GM19035 (cell line): ENCODE results near the gene TST.

Experiments used
- ATAC-seq: cut with Tn5 transposase; IDR thresholded peaks from one replicate; pipeline ENCODE4 v1.9.1; 2021; ENCODE audit not compliant: unreplicated experiment

TST gene

GRCh38 chr22:37019309-37020191 is at the start of gene TST, which contains the start of gene MPST:
TST (minus strand) TSS chr22:37019447; CDS start chr22:37018732, 715 bp downstream.
MPST (plus strand) TSS chr22:37019742; CDS start chr22:37019837, 95 bp downstream.
- peak; percentile 57 for ATAC-seq

GRCh38 chr22:37068859-37069258 is 49.6 kb upstream of the TST start:
- ATAC-seq: no peak

DNA sequence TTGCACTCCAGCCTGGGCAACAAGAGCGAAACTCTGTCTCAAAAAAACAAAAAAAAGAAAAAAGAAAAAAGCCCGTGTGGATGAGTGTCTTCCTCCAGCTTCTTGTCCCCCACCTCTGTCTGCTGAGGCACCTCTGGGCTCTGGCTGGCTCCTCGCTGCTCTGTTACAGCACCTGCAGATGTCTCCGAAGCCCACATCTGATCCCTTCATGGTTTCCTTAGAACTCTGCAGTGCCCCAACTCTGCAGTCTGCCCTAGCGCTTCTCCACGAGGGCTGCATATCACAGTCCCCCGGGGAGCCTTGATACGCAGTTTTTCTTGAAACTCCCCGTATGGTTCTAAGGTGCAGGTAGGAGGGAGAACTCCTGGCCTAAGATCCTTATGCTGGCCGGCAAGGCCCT is 48.2 kb upstream of the TST start:
- ATAC-seq: no peak

- no peak for ATAC-seq
These were observed 46.7 kb upstream of the TST start for GRCh38 chr22:37065961-37066360.

- ATAC-seq: no peak
These were observed 45.9 kb upstream of the TST start for GRCh38 chr22:37065180-37065579.

- ATAC-seq: no peak
These were observed 45.3 kb upstream of the TST start for GRCh38 chr22:37064553-37064952.

DNA sequence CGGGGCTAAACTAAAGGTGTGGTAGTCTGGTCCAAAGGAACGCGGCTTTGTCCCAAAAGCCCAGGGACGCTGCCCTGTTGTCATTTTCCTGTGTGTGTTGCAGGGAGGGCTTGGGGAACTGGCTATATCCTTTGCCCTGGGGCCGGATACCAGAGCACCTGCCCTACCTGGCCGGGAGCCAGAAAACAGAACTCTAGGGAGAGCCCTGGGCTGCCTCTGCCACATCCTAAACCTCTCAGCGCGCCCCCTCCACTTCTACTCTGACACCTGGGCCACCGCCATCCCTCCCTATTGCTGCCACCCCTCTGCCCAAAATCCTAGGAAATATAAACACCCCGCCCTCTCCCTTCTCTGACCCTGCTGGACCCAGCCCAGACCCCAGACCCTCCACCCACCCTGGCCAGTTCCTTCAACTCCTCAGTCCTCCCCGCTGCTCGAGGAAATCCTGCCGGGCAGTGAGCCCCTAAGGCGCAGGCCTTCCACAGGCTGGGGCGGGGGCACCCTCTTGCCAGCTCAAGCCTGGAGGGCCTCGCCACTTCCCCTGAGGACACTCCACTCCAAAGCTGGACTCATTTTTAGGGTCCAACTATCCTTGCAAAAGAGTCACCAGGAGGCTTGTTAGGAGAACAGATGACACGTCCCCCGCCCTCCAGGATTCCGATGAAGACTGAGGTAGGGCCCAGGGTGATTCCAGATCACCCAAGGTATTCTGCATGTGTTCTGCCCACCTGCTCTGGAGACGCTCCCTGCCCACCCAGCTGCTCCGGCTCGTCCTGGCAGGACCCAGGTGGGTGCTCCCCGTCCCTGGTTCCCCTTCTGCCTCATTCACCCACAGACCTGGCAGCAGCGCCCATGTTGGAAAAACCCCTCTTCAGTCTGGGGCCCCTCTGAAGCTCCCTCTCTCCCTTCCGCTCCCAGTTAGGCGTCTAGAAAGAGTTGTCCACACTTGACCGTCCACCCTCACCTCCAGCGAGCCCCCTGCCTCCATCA is 44.5 kb upstream of the TST start:
- ATAC-seq: no peak

DNA sequence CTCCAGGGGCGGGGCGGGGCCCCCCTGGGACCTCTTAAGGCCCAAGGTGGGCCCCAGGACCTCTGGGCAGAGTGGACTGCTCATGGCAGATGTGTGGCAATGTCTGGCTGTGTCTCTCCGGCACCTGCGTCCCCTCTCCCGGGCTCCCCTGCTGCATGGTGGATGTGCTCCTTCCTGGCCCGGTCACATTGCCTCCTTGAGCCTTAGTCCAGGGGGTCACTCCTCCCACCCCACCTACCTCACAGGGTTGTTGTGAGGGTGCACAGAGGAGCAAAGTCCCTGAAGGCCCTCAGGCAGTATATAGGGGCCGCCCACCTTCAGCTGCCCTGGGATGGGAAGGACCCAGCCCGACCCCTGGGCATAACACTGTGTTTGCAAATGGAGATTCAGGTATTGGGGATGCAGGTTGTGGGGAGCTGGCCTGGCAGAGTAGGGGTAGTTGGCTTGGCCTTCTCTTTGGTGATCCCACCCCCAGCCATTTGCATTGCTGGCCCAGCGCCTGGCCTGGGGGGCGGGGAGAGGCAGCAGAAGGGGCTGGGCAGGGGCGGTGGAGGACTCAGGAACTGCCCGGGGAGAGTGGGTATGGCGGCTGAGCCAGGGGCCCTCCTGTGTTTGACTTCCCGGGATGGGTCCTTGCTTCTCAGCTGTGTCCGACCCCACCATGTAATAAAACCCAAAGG is 43.6 kb upstream of the TST start:
- ATAC-seq: no peak

- ATAC-seq: no peak
These were observed 43.1 kb upstream of the TST start for GRCh38 chr22:37062376-37062675.

DNA sequence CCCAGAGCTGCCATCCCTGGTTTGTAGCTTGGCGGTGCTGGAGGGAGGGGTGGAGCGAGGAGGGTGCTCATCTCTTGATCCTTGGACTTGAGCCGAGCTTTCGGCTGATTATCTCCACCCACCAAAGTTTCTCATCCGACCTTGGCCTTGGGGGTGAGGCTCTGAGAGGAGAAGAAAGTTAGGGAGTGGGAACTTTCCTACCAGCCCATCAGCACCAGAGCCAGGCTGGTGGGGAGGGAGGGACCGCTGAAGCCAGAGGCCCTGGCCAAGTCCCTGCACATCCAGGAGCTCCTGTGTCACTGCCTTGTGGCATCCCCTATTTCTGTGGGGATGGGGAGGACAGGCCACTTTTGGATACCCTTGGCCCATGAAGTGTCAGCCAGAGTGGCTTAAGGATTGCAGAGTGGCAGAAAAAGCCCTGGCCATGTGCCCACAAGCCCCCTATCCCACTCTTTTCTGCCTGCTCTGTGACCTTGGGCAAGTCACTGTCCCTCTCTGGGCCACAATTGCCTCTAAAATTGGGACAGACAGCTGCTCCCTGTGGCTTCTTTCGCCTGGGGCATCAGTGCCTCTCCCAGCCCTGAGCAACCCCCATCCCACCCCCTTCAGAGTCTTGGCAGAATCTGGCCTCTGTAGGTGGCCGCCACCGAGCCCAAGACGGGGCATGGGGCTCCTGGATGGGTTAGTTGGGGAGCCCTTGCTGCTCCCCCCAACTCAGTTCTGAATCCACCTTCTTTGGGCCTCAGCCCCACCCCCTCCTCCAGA is 42.5 kb upstream of the TST start:
- no peak for ATAC-seq

DNA sequence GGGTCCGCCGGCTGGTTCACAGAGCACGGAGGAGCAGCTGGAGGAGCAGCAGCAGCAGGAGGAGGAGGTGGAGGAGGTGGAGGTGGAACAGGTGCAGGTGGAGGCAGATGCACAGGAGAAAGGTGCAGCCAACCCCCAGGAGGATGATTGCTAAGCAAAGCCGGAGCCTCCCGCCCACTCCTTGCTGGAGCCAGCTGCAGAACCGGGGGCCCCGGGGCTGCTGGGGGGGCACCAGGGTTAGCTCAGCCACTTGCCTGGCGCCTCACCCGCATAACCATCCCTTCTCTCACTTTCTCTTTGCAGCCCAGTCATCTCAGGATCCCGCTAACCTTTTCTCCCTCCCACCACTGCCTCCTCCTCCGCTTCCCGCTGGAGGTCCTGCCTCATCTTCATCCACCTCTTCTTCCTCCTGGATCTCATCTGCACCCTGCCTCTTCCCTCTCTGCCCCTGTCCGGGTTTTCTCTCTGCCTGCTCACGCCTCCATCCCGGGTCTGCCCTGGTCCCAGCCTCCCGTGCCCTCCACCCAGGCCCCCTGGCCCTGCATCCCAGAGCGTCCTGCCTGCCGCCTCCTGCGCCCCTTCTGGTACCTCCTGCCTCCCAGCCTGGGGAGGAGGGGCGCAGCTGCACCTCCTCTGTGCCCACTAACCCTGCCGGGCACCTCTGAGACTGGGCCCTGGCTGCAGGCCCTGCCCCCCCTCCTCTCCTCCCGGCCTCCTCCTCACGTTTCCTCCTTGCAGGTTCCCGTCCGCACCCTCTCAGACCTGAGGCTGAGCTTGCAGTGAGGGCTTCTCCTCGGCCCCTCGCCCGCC is 41.8 kb upstream of the TST start:
- ATAC-seq: no peak

DNA sequence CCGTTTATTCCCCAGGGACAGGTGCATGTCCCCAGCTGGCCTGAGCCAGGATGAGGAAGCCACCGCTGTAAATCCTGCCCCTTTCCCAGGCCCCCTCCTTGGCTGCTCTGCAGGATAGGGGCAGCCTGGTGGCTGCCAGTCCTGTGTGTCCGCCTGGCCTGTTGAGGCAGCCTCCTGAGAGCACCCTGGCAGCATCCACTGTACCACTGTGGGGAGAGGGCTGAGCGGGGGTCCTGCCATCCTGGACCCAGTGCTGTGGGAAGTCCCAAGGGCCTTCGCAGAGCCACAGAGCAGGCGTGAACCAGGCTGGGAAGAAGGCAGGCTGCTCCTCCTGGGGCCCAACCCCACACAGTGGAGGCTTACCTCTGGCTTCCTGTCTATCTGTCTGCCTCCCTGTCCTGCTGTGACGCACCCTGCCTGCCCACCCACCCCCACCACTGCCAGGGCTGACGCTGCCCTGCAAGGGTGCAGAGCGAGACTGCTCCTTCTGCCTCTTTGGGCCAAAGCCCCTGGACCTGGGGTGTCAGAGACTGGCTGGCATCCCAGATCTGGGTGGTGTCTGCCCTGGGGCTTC is 40.7 kb upstream of the TST start:
- no peak for ATAC-seq

- no peak for ATAC-seq
These were observed 39.9 kb upstream of the TST start for GRCh38 chr22:37058917-37059701.

GRCh38 chr22:37057796-37058510 is 38.7 kb upstream of the TST start:
- ATAC-seq: no peak

- no peak for ATAC-seq
These were observed 38.0 kb upstream of the TST start for GRCh38 chr22:37057226-37057625.

DNA sequence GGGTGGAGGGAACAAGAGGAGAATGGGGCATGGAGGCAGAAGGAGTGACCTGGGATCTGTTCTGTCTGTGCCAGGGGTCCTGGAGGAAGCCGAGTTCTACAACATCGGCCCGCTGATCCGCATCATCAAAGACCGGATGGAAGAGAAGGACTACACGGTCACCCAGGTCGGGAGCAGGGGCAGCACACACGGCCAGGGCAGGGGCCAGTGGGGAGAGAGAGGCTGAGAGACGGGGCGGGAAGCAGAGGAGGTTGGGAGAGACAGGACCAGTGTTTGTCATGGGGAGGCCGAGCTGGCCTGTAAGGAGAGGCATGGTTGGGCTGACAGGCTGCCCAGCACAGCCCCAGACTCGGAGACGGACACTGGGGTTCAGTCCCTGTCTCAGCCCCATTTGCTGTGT is 37.0 kb upstream of the TST start:
- ATAC-seq: no peak

DNA sequence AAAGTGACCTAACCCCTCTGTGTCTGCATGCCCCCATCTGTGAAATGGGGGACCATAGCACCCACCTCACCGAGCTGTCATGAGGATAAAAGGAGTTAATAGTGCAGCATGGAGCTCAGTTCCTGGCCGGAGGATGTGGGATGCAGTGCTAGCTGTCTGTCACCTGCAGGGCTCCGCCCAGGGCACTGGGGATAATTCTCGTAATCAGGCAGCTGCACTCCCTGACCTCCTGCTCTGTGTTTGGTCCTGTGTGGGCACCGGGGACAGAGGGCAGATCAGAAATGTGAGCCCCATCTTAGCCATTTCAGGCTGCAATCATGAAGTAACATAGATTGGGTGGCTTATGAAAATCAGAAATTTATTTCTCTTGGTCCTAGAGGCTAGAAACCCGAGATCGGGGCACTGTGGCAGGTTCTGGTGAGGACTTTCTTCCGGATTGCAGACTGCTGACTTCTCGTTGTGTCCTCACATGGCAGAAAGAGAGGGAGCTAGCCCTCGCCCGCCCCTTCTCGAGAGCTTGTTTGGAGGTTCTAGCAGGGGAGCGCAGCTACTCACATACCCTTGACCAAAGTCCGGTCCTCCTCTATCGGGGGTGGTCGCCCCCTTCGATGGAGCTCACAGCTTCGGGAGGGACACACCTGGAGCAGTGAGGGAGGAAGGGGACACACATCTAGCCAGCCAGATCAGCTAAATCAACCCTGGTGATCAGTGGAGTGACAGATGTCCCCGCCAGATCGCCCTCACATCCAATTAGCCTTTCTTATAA is 35.5 kb upstream of the TST start:
- no peak for ATAC-seq
